ENCODE data around the gene LRRC8D.

LRRC8D gene

DNA sequence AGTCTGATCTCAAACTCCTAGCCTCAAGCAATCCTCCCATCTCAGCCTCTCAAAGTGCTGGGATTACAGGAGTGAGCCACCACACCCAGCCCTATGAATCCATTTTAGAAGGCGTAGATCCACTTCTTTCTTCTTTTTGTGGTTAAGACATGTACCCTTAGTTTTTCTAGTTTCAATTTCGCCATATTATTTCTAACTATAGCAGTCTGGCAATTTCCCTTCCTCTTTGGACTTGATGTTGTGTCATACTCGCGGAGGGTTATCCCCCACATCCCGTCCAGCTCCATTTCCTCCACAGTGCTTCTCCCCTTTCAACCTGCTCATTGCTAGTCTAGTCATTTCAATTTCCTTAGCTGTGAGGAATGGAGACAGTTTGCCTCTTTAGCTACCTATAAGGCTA is 5.2 kb upstream of the LRRC8D start:
- Mint-ChIP-seq H3K36me3 (peaks cover 2% of the 10 kb centered on the region), H3K27me3 (no peaks in the 10 kb centered on the region), H3K9me3 (no peaks in the 10 kb centered on the region), H3K4me3 (no peak overlapping the region), H3K27ac (peak overlapping the region; percentile 18), H3K4me1 (peaks cover 27% of the 10 kb centered on the region)
- peak; percentile 68 for ATAC-seq (ENCODE audit: low read depth)
- no peak for DNase-seq (ENCODE audit: low spot score in 2 of 2)

DNA sequence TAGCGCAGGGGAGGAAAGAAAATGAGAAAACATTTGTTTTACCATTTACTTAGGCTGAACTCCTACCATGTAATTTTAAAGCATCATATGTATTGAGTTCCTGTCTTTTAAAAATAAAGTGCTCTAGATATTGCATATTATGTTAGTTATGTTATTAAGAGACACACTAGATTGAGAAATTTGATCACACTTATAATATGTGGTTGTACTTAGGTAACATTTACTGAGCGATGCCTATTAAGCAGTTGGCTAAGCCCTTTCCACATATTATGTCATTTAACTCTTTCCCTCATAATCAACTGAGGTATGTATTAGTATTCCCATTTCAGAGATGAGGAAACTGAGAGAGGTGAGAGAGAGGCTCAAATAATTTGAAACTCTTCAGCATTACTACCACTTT is 4.5 kb upstream of the LRRC8D start:
- Mint-ChIP-seq H3K4me1 (peaks cover 27% of the 10 kb centered on the region), H3K36me3 (peaks cover 2% of the 10 kb centered on the region), H3K4me3 (no peak overlapping the region), H3K9me3 (no peaks in the 10 kb centered on the region), H3K27ac (no peak overlapping the region), H3K27me3 (no peaks in the 10 kb centered on the region)
- ATAC-seq (ENCODE audit: low read depth) (no peak), DNase-seq (ENCODE audit: low spot score in 2 of 2) (no peak)

DNA sequence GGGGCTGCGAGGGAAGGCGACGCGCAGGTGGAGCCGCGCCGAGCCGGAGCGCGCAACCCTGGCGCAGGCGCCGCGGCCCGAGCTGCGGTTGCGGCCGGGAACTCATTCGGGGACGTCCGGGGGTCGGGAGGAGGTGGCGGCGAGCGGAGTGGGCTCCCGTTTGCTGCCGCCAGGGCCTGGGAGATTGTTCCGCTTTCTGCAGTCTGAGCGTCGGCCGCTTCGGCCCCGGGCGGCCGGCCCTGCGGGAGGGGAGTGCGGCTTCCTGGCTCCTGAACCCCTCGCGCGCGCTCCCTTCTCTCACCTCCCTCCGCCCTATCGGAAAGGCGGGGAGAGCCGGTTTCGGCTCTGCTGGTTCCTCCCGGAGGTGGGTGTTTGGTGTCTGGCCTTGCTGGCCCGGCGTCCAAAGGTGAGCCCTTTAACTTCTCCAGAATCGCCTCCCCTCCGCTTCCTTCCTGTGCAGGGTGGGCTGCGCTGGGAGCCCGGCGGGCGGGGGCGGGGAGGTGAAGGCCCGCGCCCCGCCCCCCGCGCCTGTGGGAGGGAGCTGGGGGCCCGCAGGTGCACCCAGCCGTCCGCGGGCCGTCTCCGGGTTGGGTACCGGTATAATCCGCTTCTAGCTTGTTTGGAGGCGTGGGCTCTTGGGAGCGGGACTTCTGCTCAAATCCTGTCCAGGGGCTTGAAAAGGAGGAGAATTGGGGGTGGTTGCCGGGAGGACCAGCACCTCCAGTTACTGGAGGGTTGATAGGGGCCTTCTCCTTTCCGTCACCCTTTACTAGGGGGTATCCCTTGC is 683 bp downstream of the LRRC8D start:
- Mint-ChIP-seq H3K4me1 (peaks cover 38% of the 10 kb centered on the region), H3K36me3 (peaks cover 7% of the 10 kb centered on the region), H3K27me3 (no peaks in the 10 kb centered on the region), H3K4me3 (peak overlapping the region; percentile 91), H3K27ac (peak overlapping the region; percentile 81), H3K9me3 (no peaks in the 10 kb centered on the region)
- ATAC-seq (ENCODE audit: low read depth) = peak; percentile 58
- DNase-seq (ENCODE audit: low spot score in 2 of 2) = peak; percentile 59 to 69

DNA sequence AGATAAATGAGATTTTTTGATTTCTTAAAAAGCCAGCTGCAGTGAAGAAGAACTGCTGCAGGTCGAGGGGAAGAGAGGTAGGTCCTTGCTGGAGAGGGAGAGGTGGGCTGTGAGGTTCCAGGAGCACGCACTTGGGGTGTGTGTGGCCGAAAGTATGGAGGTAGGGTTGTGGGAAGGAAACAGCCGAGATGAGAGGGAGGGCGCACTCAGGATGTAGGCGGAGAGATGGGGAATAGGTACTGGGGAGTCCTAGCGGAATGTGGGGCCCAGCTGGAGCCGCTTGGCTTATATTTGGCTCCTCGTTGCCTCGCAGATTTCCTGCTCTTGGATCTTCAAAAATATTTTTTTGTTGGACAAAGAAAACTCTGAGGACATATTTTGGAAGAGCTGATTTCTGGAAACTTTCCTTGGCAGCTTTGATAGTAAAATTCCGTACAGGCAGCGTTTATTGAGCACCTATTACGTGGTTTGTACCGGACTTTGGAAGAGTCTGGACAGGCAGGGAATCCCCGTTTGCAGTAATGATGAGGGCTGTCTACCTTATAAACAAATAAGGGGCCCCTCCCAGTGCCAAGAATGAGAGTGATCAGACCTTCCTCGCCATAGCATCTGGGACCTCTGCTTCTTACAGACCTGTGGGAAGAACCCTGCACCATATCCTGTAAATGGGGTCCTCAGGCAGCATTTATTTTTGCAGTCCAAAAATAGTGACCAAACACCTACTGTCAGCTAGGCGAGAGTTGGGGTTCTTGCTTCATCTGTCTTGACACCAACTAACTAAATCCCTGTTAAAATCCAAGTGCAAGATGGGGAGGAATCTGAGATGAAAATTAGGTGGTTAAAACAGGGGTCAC is 1.5 kb downstream of the LRRC8D start:
- H3K27ac Mint-ChIP-seq = peak overlapping the region; percentile 81
- H3K4me3 Mint-ChIP-seq = peak overlapping the region; percentile 91
- no peaks in the 10 kb centered on the region for H3K27me3 Mint-ChIP-seq
- DNase-seq (ENCODE audit: low spot score in 2 of 2) = peak in 1 of 2 donors; percentile 14
- peaks cover 36% of the 10 kb centered on the region for H3K4me1 Mint-ChIP-seq
- ATAC-seq (ENCODE audit: low read depth) = no peak
- H3K9me3 Mint-ChIP-seq = no peaks in the 10 kb centered on the region
- peaks cover 8% of the 10 kb centered on the region for H3K36me3 Mint-ChIP-seq

DNA sequence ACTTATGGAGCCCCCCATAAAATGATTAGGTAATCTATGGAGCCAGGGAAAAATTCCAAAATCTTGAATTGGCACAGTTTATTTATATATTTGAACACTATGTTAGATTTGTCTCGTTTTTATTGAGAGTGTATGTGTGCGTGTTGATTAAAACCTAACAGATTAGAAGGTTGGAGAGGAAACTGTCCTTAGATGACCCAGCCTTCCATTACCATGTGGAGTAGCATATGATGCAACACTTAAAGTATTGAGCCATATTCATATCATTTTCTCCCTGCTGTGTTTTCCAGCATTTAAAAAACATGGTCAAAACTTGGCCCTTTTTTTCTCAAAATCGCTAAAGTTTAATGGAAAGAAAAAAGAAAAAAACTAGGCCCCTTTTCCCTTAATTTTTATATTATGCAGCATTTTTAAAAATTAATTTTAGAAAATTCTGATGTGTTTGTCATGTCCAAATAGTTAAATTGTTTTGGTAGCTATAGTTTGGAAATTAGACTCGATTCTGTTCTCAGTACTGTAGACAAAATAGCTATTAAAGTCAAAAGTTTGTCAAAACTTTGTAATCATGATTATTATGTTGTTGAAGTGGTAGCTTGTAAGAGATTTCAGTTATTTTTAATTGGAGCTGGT is 2.3 kb downstream of the LRRC8D start:
- Mint-ChIP-seq H3K4me3 (peak overlapping the region; percentile 30), H3K27ac (peak overlapping the region; percentile 81), H3K36me3 (peaks cover 8% of the 10 kb centered on the region), H3K27me3 (no peaks in the 10 kb centered on the region), H3K4me1 (peaks cover 38% of the 10 kb centered on the region), H3K9me3 (no peaks in the 10 kb centered on the region)
- ATAC-seq (ENCODE audit: low read depth) (no peak), DNase-seq (ENCODE audit: low spot score in 2 of 2) (no peak)

DNA sequence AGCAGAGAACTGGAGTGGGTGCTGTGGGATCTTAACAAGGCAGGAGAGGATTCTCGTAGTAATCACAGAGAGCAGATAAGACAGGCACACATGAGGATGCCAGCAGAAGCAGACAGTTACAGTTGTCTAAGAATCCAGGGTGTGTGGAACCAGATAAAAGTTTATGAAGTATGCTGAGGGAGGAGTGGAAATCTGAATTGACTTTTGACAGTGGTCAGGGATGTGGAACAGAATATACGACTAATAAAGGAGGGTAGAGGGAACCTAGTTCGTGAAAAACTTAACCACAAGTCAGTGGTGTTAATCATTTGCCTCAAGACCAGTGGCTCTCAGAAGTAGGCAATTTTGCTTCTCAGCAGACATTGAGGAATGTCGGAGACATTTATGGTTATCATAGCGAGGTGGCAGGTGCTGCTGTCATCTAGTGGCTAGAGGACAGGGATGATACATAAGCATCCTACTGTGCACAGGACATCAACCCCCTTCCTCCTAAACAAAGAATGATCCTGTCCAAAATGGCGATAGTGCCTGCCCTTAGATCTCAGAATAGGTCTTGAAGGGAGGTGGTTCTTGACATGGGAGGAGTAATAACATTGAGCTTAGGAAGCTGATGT is 3.0 kb downstream of the LRRC8D start:
- Mint-ChIP-seq H3K9me3 (no peaks in the 10 kb centered on the region), H3K27ac (peak overlapping the region; percentile 78), H3K4me3 (peak overlapping the region; percentile 0), H3K27me3 (no peaks in the 10 kb centered on the region), H3K36me3 (peaks cover 10% of the 10 kb centered on the region), H3K4me1 (peaks cover 39% of the 10 kb centered on the region)
- ATAC-seq (ENCODE audit: low read depth) (no peak), DNase-seq (ENCODE audit: low spot score in 2 of 2) (no peak)

DNA sequence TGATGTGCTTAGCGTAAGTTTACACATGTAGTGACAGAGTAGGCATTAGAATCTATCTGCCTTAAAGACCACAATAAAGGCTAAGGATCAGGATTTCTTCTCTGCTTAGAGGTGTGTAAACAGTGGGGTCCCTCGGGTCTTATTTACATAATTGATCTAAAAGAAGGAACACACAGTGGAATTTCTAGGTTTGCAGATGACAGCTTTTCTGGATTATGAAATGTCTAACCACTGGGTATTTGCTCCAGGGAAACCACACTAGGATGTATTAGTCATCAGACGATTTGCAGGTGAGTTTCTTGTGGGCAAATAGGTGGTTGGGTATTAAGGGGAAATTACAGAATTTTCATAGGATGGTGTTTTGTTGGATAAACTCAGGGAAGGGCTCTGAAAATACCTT is 5.8 kb downstream of the LRRC8D start:
- no peak for ATAC-seq (ENCODE audit: low read depth)
- Mint-ChIP-seq H3K27me3 (no peaks in the 10 kb centered on the region), H3K36me3 (peaks cover 8% of the 10 kb centered on the region), H3K4me3 (no peak overlapping the region), H3K4me1 (peaks cover 32% of the 10 kb centered on the region), H3K9me3 (no peaks in the 10 kb centered on the region), H3K27ac (no peak overlapping the region)
- DNase-seq (ENCODE audit: low spot score in 2 of 2) = no peak

DNA sequence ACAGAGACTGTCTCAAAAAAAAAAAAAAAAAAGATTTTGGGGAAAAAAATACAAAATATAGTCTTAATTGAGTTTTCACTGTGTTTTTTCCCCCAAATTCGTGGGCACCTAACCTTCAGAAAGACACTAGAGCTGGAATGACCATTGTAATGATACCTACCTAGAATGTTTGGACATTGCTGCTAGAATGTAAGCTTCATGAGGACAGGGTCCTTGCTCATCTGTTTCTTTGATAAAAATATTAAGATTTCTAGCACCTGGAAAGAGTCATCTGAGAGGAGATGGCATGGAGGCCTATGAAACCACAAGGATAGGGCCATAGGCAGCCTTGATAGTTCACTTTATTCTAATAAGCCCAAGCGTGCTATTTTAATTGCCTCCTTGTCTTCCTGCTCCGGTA is 6.5 kb downstream of the LRRC8D start:
- Mint-ChIP-seq H3K36me3 (peaks cover 8% of the 10 kb centered on the region), H3K27me3 (no peaks in the 10 kb centered on the region), H3K27ac (no peak overlapping the region), H3K4me1 (peaks cover 27% of the 10 kb centered on the region), H3K4me3 (no peak overlapping the region), H3K9me3 (no peaks in the 10 kb centered on the region)
- DNase-seq (ENCODE audit: low spot score in 2 of 2) = no peak
- no peak for ATAC-seq (ENCODE audit: low read depth)

DNA sequence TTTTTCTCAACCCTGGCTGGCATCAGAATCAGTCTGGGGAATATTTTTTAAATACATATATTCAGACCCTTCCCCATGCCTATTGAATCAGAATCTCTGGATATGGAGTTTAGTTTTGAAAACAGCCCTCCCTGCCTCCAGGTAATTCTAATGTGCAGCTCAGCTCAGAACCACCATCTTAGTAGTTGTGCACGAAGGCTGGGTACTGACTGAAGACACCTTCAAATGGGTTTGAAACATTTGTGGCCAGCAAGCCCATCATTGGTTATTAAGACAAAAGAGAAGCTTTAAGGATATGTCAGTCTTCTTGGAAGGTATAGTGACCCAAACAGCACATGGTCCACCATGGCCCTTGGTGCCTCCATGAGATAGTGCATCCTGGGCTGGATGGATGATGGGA is 7.1 kb downstream of the LRRC8D start:
- no peaks in the 10 kb centered on the region for H3K9me3 Mint-ChIP-seq
- H3K4me3 Mint-ChIP-seq = no peak overlapping the region
- peaks cover 23% of the 10 kb centered on the region for H3K4me1 Mint-ChIP-seq
- DNase-seq (ENCODE audit: low spot score in 2 of 2) (no peak), ATAC-seq (ENCODE audit: low read depth) (no peak)
- no peaks in the 10 kb centered on the region for H3K27me3 Mint-ChIP-seq
- peaks cover 8% of the 10 kb centered on the region for H3K36me3 Mint-ChIP-seq
- H3K27ac Mint-ChIP-seq = no peak overlapping the region

DNA sequence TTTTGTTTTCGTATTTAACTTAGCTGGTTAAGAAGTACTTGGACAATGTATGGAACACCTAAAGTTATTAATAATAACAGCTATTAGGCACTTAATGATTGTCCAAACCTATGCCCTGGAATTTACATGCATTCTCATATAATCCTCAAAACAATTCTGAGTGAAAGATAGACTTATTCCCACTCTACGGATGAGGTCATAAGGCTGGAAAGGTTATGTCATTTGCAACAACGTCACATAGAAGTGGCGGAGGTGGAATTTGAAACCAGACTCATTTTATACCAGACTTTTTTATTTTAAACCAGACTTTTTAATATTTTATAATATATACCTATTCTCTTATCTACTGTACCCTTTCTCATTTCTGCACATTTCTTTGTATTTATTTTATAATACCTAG is 8.4 kb downstream of the LRRC8D start:
- DNase-seq (ENCODE audit: low spot score in 2 of 2) (no peak), ATAC-seq (ENCODE audit: low read depth) (no peak)
- Mint-ChIP-seq H3K4me3 (no peak overlapping the region), H3K27ac (no peak overlapping the region), H3K27me3 (no peaks in the 10 kb centered on the region), H3K4me1 (peaks cover 17% of the 10 kb centered on the region), H3K36me3 (peaks cover 8% of the 10 kb centered on the region), H3K9me3 (no peaks in the 10 kb centered on the region)

DNA sequence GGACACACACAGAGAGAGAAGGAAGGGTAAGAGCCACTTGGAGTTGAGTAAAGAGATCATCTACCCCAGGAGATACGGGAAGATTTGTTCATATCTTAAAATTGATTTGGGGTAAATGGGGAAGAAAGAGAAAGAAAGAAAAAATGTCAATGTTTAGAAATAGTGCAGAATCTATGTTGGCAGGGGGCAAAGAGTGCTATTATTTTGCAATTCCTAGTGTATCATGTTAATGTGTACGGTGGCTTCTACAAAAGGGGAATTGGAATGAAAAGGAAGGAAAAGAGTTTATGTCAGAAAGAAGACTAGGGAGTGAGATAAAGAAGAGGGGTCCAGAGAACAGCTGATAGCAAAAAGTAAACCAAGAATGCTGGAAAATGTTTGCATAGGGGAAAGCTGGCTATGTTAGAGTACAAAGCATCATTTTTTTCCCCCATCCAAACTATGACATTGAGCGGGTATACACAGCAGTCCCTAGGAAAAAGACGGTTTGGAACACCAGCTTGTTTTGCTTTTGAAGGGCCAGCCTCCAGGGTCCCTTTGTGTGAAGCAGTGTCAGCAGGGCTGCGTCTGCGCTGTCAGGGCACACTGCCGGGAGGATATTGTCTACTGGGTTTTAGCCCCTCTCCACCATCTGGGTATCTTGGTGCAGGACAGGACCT is 10.8 kb downstream of the LRRC8D start:
- DNase-seq (ENCODE audit: low spot score in 2 of 2) (no peak), ATAC-seq (ENCODE audit: low read depth) (no peak)
- H3K36me3 Mint-ChIP-seq = peaks cover 5% of the 10 kb centered on the region
- no peak overlapping the region for H3K4me3 Mint-ChIP-seq
- peaks cover 21% of the 10 kb centered on the region for H3K4me1 Mint-ChIP-seq
- no peaks in the 10 kb centered on the region for H3K9me3 Mint-ChIP-seq
- no peaks in the 10 kb centered on the region for H3K27me3 Mint-ChIP-seq
- H3K27ac Mint-ChIP-seq = peak overlapping the region; percentile 4

DNA sequence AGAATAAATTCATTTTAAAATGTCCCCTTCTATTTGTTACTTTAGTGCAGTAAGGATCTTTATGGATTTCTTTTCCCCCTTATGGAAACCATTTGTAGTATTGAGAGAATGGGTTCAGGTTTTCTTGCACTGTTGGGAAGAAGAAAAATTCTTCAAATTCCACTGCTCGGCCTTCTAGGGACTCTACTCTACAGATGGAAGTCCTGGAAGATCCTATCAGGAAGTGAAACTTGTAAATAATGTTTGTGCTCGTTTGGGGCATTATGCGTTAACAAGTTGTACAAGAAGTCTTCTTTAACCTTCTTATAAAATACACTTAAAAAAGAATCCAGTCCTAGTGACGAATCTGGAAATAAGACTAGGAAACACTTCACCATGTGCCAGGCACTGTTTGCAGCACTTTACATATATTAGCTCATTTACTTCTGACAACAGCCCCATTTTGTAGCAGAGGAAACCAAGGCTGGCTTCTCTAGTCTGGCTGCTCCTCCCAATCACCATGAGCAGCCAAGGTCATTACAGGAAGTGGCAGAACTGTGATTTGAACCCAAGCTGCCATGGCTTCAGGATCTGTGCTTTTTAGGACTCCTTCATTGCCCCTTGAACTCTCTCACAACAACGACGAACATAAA is 11.8 kb downstream of the LRRC8D start:
- no peak overlapping the region for H3K27ac Mint-ChIP-seq
- H3K4me1 Mint-ChIP-seq = peaks cover 27% of the 10 kb centered on the region
- no peak overlapping the region for H3K4me3 Mint-ChIP-seq
- ATAC-seq (ENCODE audit: low read depth) (no peak), DNase-seq (ENCODE audit: low spot score in 2 of 2) (no peak)
- no peaks in the 10 kb centered on the region for H3K9me3 Mint-ChIP-seq
- H3K27me3 Mint-ChIP-seq = no peaks in the 10 kb centered on the region
- H3K36me3 Mint-ChIP-seq = peaks cover 3% of the 10 kb centered on the region
